Thyroid gland (tissue), 4 donors: ENCODE data around the gene CNOT9. TPM values are rescaled to one million over a fixed set of nuclear protein-coding genes. Genes with fewer than 3 reads are reported as not detected.

Source experiments
- DNase-seq, 2 donors: peaks; one replicate each; pipeline ENCODE4 v3.0.0-alpha.2; 2019
- H3K27ac ChIP-seq, 3 donors: fragments of 200-600 bp; sonication (generic); 1 replicate in 2 of 3; 2 replicates in 1 of 3; pipeline ENCODE4 v1.5.1; 2016 to 2019; ENCODE audit warnings: mild to moderate bottlenecking in 1 of 3, moderate library complexity in 1 of 3
- H3K27me3 ChIP-seq: fragments of 200-600 bp; sonication (generic); one replicate; pipeline ENCODE4 v1.5.1; 2019
- H3K36me3 ChIP-seq, 2 donors: fragments of 200-600 bp; sonication (generic); one replicate each; pipeline ENCODE4 v1.5.1; 2016 to 2019
- H3K4me1 ChIP-seq, 2 donors: fragments of 200-600 bp; sonication (generic); one replicate each; pipeline ENCODE4 v1.5.1; 2017 to 2019
- H3K4me3 ChIP-seq, 3 donors: fragments of 200-600 bp; sonication (generic); replicated peaks in 1 of 3; 1 replicate in 2 of 3; 2 replicates in 1 of 3; pipeline ENCODE4 v1.5.1; 2016; ENCODE audit warnings: mild to moderate bottlenecking in 1 of 3
- H3K9me3 ChIP-seq: fragments of 200-600 bp; sonication (generic); one replicate; pipeline ENCODE4 v1.5.1; 2017
- CTCF ChIP-seq, 6 experiments: fragments of 200-600 bp in 3 of 6; fragments of 450-650 bp in 3 of 6; sonication (generic) in 3 of 6; IDR thresholded peaks; one replicate each; pipeline ENCODE4 v1.5.1; 2016 to 2019; ENCODE audit warnings: antibody characterized with exemption in 6 of 6, mild to moderate bottlenecking in 2 of 6, inconsistent platforms in 1 of 6, moderate library complexity in 1 of 6
- POLR2A ChIP-seq, 2 donors: fragments of 450-650 bp; IDR thresholded peaks; one replicate each; pipeline ENCODE4 v1.6.1; 2017; ENCODE audit warnings: antibody characterized with exemption in 2 of 2, mild to moderate bottlenecking in 2 of 2, moderate library complexity in 1 of 2
- WGBS, 2 donors: methylation state at CpG; one replicate each; pipeline ENCODE4 v1.1.5; 2017; 5-methylcytosine and 5-hydroxymethylcytosine counted together
- intact Hi-C: fragments of 100-400 bp; cut with DNase I; formaldehyde crosslinking; loops from one replicate; pipeline ENCODE4 v1.15.1; 2023
- total RNA-seq, 4 donors: library from RNA; depleted of rRNA; stranded (reverse); fragments of >200 nt; gene quantifications; one replicate each; pipeline ENCODE4 v1.2.3, GENCODE V29; 2016

CNOT9 gene
- total RNA-seq, 4 donors from 2014 or later = 34.7 to 48.5 (median 38.5) TPM

GRCh38 chr2:218585541-218585940 is 16.9 kb downstream of the CNOT9 start:
- WGBS, 2 donors = 96 to 100% methylated on average over 1 of the region's 1 CpG
- H3K36me3 ChIP-seq = peaks cover 0 to 16% of the 10 kb centered on the region in 2 donors
- intact Hi-C loops = no loop called here

GRCh38 chr2:218605432-218605831 is 36.8 kb downstream of the CNOT9 start:
- 69 to 88% methylated on average over 2 of the region's 2 CpGs for WGBS, 2 donors
- intact Hi-C loops = no loop called here
- no peak for TF ChIP-seq CTCF (IDR thresholded peaks at IDR 0.05)
- no peak for TF ChIP-seq POLR2A (IDR thresholded peaks at IDR 0.05)
- Histone ChIP-seq H3K36me3 (no peaks in the 10 kb centered on the region), H3K4me1 (peaks cover 5 to 23% of the 10 kb centered on the region in 2 donors), H3K27me3 (no peaks in the 10 kb centered on the region), H3K27ac (no peak overlapping the region), H3K4me3 (no peak overlapping the region), H3K9me3 (no peaks in the 10 kb centered on the region)
- peak in 1 of 2 donors; percentile 39 for DNase-seq

More at GRCh38 chr2:218585541-218585940, 16.9 kb downstream of the CNOT9 start:
- no peak for TF ChIP-seq POLR2A (IDR thresholded peaks at IDR 0.05)
- no peak for TF ChIP-seq CTCF (IDR thresholded peaks at IDR 0.05)
- peak; percentile 57 to 66 for DNase-seq
- Histone ChIP-seq H3K4me1 (peaks cover 15 to 16% of the 10 kb centered on the region in 2 donors), H3K9me3 (no peaks in the 10 kb centered on the region), H3K4me3 (no peak overlapping the region), H3K27me3 (no peaks in the 10 kb centered on the region), H3K27ac (peak overlapping the region; percentile 10 to 42 (median 41))

- H3K9me3 ChIP-seq = no peaks in the 10 kb centered on the region
- WGBS, 2 donors = 18 to 25% methylated on average over 8 of the region's 8 CpGs
- no peaks in the 10 kb centered on the region for H3K36me3 ChIP-seq
- peak in 1 of 2 donors; percentile 28 for TF ChIP-seq POLR2A (IDR thresholded peaks at IDR 0.05)
- TF ChIP-seq CTCF (IDR thresholded peaks at IDR 0.05) = no peak
- intact Hi-C loops = no loop called here
- peak within 1 kb of the TSS in 2 of 3 donors; percentile 50 to 61 for H3K27ac ChIP-seq
- peak; percentile 12 to 30 for DNase-seq
- peaks cover 5 to 23% of the 10 kb centered on the region in 2 donors for H3K4me1 ChIP-seq
- H3K27me3 ChIP-seq = no peaks in the 10 kb centered on the region
- no peak within 1 kb of the TSS for H3K4me3 ChIP-seq
These were observed 38.9 kb downstream of the CNOT9 start, which contains the start of gene PLCD4 for GRCh38 chr2:218607436-218608115. Gene PLCD4, plus strand, starts transcription at chr2:218607899. Its CDS starts 7,841 bp downstream, at chr2:218615740.

- Histone ChIP-seq H3K36me3 (no peaks in the 10 kb centered on the region), H3K9me3 (no peaks in the 10 kb centered on the region), H3K4me3 (no peak overlapping the region), H3K27me3 (no peaks in the 10 kb centered on the region), H3K27ac (no peak overlapping the region), H3K4me1 (no peaks in the 10 kb centered on the region)
- TF ChIP-seq POLR2A (IDR thresholded peaks at IDR 0.05) (no peak), CTCF (IDR thresholded peaks at IDR 0.05) (no peak)
- WGBS, 2 donors = 64 to 72% methylated on average over 6 of the region's 6 CpGs
- no peak for DNase-seq
- intact Hi-C loops = no loop called here
These were observed 47.3 kb downstream of the CNOT9 start for GRCh38 chr2:218615868-218616315.
